ENCODE results near the gene PLEKHH2.

- TF ChIP-seq CTCF (IDR thresholded peaks at IDR 0.05) (no peak), EP300 (IDR thresholded peaks at IDR 0.05) (no peak), POLR2A (IDR thresholded peaks at IDR 0.05) (no peak)
Measured at GRCh38 chr2:43718530-43719124, 81.6 kb downstream of the PLEKHH2 start.
